Neural progenitor cell (in vitro differentiated cells): ENCODE data around the gene PDHX. TPM values are rescaled to one million over a fixed set of nuclear protein-coding genes. Genes with fewer than 3 reads are reported as not detected.

Experiments
- DNase-seq: peaks from one replicate; pipeline ENCODE4 v3.0.0-alpha.2; 2016; ENCODE audit warnings: low spot score
- H2AFZ ChIP-seq: fragments of 200-600 bp; sonication (generic); replicated peaks from 2 replicates; pipeline ENCODE4 v1.6.1; 2016; ENCODE audit warnings: antibody characterized with exemption
- H3F3A ChIP-seq: fragments of 200-600 bp; sonication (generic); 2 replicates; pipeline ENCODE4 v1.6.1; 2016; ENCODE audit warnings: antibody characterized with exemption, low read depth
- H3K27ac ChIP-seq: fragments of 200-600 bp; sonication (generic); 2 replicates; pipeline ENCODE4 v1.5.1; 2016; ENCODE audit warnings: mild to moderate bottlenecking
- H3K27me3 ChIP-seq: fragments of 200-600 bp; sonication (generic); 2 replicates; pipeline ENCODE4 v1.6.1; 2016; ENCODE audit warnings: mild to moderate bottlenecking, moderate library complexity
- H3K36me3 ChIP-seq: fragments of 200-600 bp; sonication (generic); 2 replicates; pipeline ENCODE4 v1.5.1; 2016
- H3K4me1 ChIP-seq: fragments of 200-600 bp; sonication (generic); 2 replicates; pipeline ENCODE4 v1.6.1; 2016; ENCODE audit warnings: mixed run types
- H3K4me2 ChIP-seq: fragments of 200-600 bp; sonication (generic); 2 replicates; pipeline ENCODE4 v1.6.1; 2016
- H3K4me3 ChIP-seq: fragments of 200-600 bp; sonication (generic); 2 replicates; pipeline ENCODE4 v1.5.1; 2016
- H3K79me2 ChIP-seq: fragments of 200-600 bp; sonication (generic); 2 replicates; pipeline ENCODE4 v1.6.1; 2016; ENCODE audit warnings: low read depth
- H3K9ac ChIP-seq: fragments of 200-600 bp; sonication (generic); 2 replicates; pipeline ENCODE4 v1.6.1; 2016
- H3K9me3 ChIP-seq: fragments of 200-600 bp; sonication (generic); 2 replicates; pipeline ENCODE4 v1.5.1; 2016; ENCODE audit warnings: low read depth
- H4K20me1 ChIP-seq: fragments of 200-600 bp; sonication (generic); 2 replicates; pipeline ENCODE4 v1.6.1; 2016; ENCODE audit warnings: low read depth
- H3K27ac Mint-ChIP-seq: 3 replicates; pipeline ENCODE4 v1.8.0; 2021; ENCODE audit warnings: mixed read lengths
- H3K27me3 Mint-ChIP-seq: 2 replicates; pipeline ENCODE4 v1.8.0; 2022; ENCODE audit warnings: low read depth, mild to moderate bottlenecking, inconsistent platforms, moderate library complexity, mixed read lengths; ENCODE audit not compliant: insufficient read depth
- H3K36me3 Mint-ChIP-seq: 3 replicates; pipeline ENCODE4 v1.8.0; 2021; ENCODE audit warnings: mixed read lengths
- H3K4me1 Mint-ChIP-seq: 3 replicates; pipeline ENCODE4 v1.8.0; 2021; ENCODE audit warnings: mixed read lengths
- H3K4me3 Mint-ChIP-seq: 3 replicates; pipeline ENCODE4 v1.8.0; 2021; ENCODE audit warnings: mild to moderate bottlenecking, moderate library complexity, mixed read lengths
- H3K9me3 Mint-ChIP-seq: 3 replicates; pipeline ENCODE4 v1.8.0; 2020; ENCODE audit warnings: mixed read lengths
- CTCF ChIP-seq: fragments of 200-600 bp; sonication (generic); IDR thresholded peaks from 2 replicates; pipeline ENCODE4 v1.5.1; 2017; ENCODE audit warnings: antibody characterized with exemption, mild to moderate bottlenecking
- EZH2 ChIP-seq: fragments of 200-600 bp; sonication (generic); IDR thresholded peaks from 2 replicates; pipeline ENCODE4 v1.6.1; 2017; ENCODE audit warnings: antibody characterized with exemption, mild to moderate bottlenecking, moderate library complexity
- EZH2phosphoT487 ChIP-seq: fragments of 200-600 bp; sonication (generic); IDR thresholded peaks from 2 replicates; pipeline ENCODE4 v1.6.1; 2017; ENCODE audit warnings: antibody characterized with exemption
- total RNA-seq: library from RNA; depleted of rRNA; stranded (reverse); fragments of >200 nt; gene quantifications from 2 replicates; pipeline ENCODE4 v1.2.3, GENCODE V29; 2015; ENCODE audit warnings: low replicate concordance

The PDHX gene
- total RNA-seq, 1 donor from 2014 or later: 38.4 TPM

GRCh38 chr11:34905666-34906065 lies 10.8 kb upstream of the PDHX start:
- DNase-seq: no peak
- Histone ChIP-seq H3K27ac (no peak overlapping the region), H3K9ac (no peak overlapping the region), H3K27me3 (no peaks in the 10 kb centered on the region), H3F3A (no peaks in the 10 kb centered on the region), H3K36me3 (no peaks in the 10 kb centered on the region), H4K20me1 (no peaks in the 10 kb centered on the region), H3K9me3 (peaks cover under 1% of the 10 kb centered on the region), H3K4me2 (no peak overlapping the region), H3K79me2 (peaks cover 4% of the 10 kb centered on the region), H3K4me1 (no peaks in the 10 kb centered on the region), H2AFZ (no peak overlapping the region), H3K4me3 (no peak overlapping the region)
- Mint-ChIP-seq H3K9me3 (peaks cover 54% of the 10 kb centered on the region), H3K27me3 (no peaks in the 10 kb centered on the region), H3K4me3 (no peak overlapping the region), H3K4me1 (no peaks in the 10 kb centered on the region), H3K27ac (no peak overlapping the region), H3K36me3 (peaks cover 41% of the 10 kb centered on the region)
- TF ChIP-seq CTCF: no peak
- no peak for TF ChIP-seq EZH2phosphoT487
- no peak for TF ChIP-seq EZH2

GRCh38 chr11:34907934-34908593 lies 8.4 kb upstream of the PDHX start:
- no peak for TF ChIP-seq EZH2phosphoT487
- TF ChIP-seq CTCF: no peak
- no peak for TF ChIP-seq EZH2
- no peak overlapping the region for H3K27ac ChIP-seq
- no peak overlapping the region for H2AFZ ChIP-seq
- H3K27me3 Mint-ChIP-seq: no peaks in the 10 kb centered on the region
- H3K36me3 ChIP-seq: no peaks in the 10 kb centered on the region
- H3F3A ChIP-seq: no peaks in the 10 kb centered on the region
- H3K4me3 Mint-ChIP-seq: no peak overlapping the region
- peaks cover 4% of the 10 kb centered on the region for H3K79me2 ChIP-seq
- H4K20me1 ChIP-seq: no peaks in the 10 kb centered on the region
- peaks cover 39% of the 10 kb centered on the region for H3K36me3 Mint-ChIP-seq
- no peaks in the 10 kb centered on the region for H3K4me1 Mint-ChIP-seq
- H3K4me2 ChIP-seq: no peak overlapping the region
- no peaks in the 10 kb centered on the region for H3K4me1 ChIP-seq
- no peak overlapping the region for H3K4me3 ChIP-seq
- H3K27me3 ChIP-seq: no peaks in the 10 kb centered on the region
- H3K9ac ChIP-seq: no peak overlapping the region
- H3K27ac Mint-ChIP-seq: no peak overlapping the region
- peaks cover 37% of the 10 kb centered on the region for H3K9me3 Mint-ChIP-seq
- no peaks in the 10 kb centered on the region for H3K9me3 ChIP-seq
- no peak for DNase-seq

- Histone ChIP-seq H3K4me2 (no peak overlapping the region), H3F3A (no peaks in the 10 kb centered on the region), H3K9me3 (no peaks in the 10 kb centered on the region), H3K36me3 (no peaks in the 10 kb centered on the region), H2AFZ (no peak overlapping the region), H4K20me1 (no peaks in the 10 kb centered on the region), H3K27ac (no peak overlapping the region), H3K9ac (no peak overlapping the region), H3K27me3 (no peaks in the 10 kb centered on the region), H3K79me2 (peaks cover 4% of the 10 kb centered on the region), H3K4me3 (no peak overlapping the region), H3K4me1 (no peaks in the 10 kb centered on the region)
- Mint-ChIP-seq H3K36me3 (peaks cover 40% of the 10 kb centered on the region), H3K4me3 (no peak overlapping the region), H3K27ac (no peak overlapping the region), H3K27me3 (no peaks in the 10 kb centered on the region), H3K9me3 (peaks cover 32% of the 10 kb centered on the region), H3K4me1 (no peaks in the 10 kb centered on the region)
- no peak for DNase-seq
- no peak for TF ChIP-seq CTCF
- no peak for TF ChIP-seq EZH2phosphoT487
- TF ChIP-seq EZH2: no peak
Observed at GRCh38 chr11:34909415-34909814, 7.0 kb upstream of the PDHX start.
